Measurements from ENCODE around the gene NLRP8.

DNA sequence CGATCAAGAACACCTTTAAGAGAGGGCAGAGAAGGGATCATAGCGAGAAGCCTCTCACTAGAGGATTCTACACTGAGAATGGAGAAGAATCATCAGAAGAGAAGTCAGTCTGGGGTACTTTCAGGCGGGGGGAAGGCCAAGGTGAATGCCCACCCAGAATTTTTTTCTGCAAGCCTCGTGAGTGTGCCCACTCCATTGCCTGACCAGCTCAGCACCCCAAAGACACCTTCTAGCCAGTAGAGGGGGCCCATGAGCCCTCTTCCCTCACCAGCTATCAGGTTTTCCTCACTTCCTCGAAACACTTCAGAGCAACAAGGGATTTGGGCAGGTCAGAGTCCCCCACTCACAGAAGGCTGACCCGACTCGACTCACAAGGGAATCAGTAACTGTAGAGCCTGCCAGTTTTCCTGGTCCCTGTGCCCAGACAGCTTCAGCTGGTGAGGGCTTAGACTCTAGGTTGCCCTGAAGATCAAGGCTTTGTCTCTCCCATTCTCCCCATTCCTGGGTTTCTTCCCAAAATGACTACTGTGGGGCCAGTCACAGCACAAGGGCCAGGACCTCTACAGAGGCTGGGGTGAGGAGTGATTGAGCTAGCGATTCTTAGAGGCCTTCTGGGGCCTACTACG lies 33.9 kb upstream of the NLRP8 start:
- no peak for TF ChIP-seq CTCF (IDR thresholded peaks at IDR 0.05)
- TF ChIP-seq POLR2A (IDR thresholded peaks at IDR 0.05): no peak

Data from vagina (tissue), 2 donors.